AG04449 (cell line): ENCODE results near the gene SDR9C7.
"Not testable (repeated sequence)": the region's sequence is repeated elsewhere in the genome, so short reads cannot be mapped to it uniquely, and the experiment has no call there.

Source experiments
- CTCF ChIA-PET: fragments of 350-600 bp; formaldehyde crosslinking; extraction: SDS; loops from one replicate; lab custom pipeline; 2021; ENCODE audit warnings: antibody characterized with exemption; lab: Yijun Ruan, JAX
- POLR2A ChIA-PET: fragments of 400-600, 350-600 bp; formaldehyde crosslinking; extraction: SDS; loops from one replicate; lab custom pipeline; 2020; ENCODE audit warnings: antibody characterized with exemption, inconsistent platforms; lab: Yijun Ruan, JAX
- DNase-seq: peaks from one replicate; pipeline ENCODE4 v3.0.0-alpha.2; 2010; ENCODE audit warnings: low read depth, low spot score
- H3K4me3 ChIP-seq: 2 replicates; pipeline ENCODE4 v1.5.1; 2011; ENCODE audit warnings: low read depth, mild to moderate bottlenecking, control low read depth, low read length
- TF ChIP-seq, protein P1 (sequence below): IDR thresholded peaks from one replicate; pipeline ENCODE4 v1.5.1; 2011; ENCODE audit warnings: mild to moderate bottlenecking, moderate library complexity, low read length, control low read depth, inconsistent platforms; ENCODE audit not compliant: insufficient read depth; ENCODE audit errors: missing control alignments

The SDR9C7 gene

GRCh38 chr12:56921346-56921745, 12.9 kb downstream of the SDR9C7 start:
- DNase-seq, result no peak
- POLR2A ChIA-PET, result no interaction called here
- TF ChIP-seq, protein P1, sequence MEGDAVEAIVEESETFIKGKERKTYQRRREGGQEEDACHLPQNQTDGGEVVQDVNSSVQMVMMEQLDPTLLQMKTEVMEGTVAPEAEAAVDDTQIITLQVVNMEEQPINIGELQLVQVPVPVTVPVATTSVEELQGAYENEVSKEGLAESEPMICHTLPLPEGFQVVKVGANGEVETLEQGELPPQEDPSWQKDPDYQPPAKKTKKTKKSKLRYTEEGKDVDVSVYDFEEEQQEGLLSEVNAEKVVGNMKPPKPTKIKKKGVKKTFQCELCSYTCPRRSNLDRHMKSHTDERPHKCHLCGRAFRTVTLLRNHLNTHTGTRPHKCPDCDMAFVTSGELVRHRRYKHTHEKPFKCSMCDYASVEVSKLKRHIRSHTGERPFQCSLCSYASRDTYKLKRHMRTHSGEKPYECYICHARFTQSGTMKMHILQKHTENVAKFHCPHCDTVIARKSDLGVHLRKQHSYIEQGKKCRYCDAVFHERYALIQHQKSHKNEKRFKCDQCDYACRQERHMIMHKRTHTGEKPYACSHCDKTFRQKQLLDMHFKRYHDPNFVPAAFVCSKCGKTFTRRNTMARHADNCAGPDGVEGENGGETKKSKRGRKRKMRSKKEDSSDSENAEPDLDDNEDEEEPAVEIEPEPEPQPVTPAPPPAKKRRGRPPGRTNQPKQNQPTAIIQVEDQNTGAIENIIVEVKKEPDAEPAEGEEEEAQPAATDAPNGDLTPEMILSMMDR, result no peak
- H3K4me3 ChIP-seq, result no peak overlapping the region
- CTCF ChIA-PET, result no interaction called here

DNA sequence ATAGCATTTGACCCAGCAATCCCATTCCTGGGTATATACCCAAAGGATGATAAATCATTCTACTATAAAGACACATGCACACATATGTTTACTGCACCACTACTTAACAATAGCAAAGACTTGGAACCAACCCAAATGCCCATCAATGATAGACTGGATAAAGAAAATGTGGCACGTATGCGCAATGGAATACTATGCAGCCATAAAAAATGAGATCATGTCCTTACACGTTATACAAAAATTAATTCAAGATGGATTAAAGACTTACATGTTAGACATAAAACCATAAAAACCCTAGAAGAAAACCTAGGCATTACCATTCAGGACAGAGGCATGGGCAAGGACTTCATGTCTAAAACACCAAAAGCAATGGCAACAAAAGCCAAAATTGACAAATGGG, 16.1 kb downstream of the SDR9C7 start:
- DNase-seq, POLR2A ChIA-PET, H3K4me3 ChIP-seq, CTCF ChIA-PET: not testable (repeated sequence)

DNA sequence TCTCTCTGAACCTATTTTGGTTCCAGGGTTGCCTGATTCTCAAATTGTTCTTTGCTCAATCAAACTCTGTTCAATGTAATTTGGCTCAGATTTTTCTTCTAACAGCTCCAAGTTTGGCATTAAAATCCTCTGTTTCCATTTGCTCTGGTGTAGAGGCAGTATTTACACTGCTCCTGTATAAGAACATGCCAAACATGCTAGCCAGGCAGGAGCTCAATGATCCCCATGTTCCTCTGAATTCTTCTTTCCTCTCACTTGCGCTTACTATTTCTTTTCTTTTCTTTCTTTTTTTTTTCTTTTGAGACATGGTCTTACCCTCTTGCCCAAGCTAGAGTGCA, 17.2 kb downstream of the SDR9C7 start:
- ChIA-PET POLR2A (no interaction called here), CTCF (no interaction called here)
- no peak overlapping the region for H3K4me3 ChIP-seq
- TF ChIP-seq, protein P1, result no peak
- no peak for DNase-seq

GRCh38 chr12:56916296-56916995, 17.8 kb downstream of the SDR9C7 start:
- POLR2A ChIA-PET, result no interaction called here
- TF ChIP-seq, protein P1, result no peak
- CTCF ChIA-PET, result no interaction called here

DNA sequence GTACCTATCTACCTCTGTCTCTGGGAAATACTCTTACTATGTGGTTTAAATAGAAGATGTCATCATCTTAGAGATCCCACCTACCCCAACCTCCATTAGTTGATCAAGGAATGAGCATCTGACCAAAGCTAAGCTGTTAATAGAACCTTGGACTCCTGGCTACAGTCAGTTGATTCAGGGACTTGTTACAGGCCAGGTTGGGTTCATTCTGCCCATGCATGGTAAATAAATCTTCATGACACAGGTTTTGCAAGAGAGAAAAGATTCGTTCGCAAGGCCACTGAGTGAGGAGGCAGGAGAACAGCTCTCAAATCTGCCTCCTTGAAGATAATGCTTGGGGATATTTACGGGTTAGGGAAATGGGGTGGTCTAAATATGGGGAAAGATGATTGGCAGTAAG, 19.5 kb downstream of the SDR9C7 start:
- POLR2A ChIA-PET, result no interaction called here
- no peak overlapping the region for H3K4me3 ChIP-seq
- no peak for DNase-seq
- CTCF ChIA-PET, result no interaction called here
- TF ChIP-seq, protein P1, result no peak

More at GRCh38 chr12:56916296-56916995, 17.8 kb downstream of the SDR9C7 start:
- no peak overlapping the region for H3K4me3 ChIP-seq
- DNase-seq, result no peak

GRCh38 chr12:56914256-56914655, 20.0 kb downstream of the SDR9C7 start:
- TF ChIP-seq, protein P1, result no peak
- ChIA-PET CTCF (no interaction called here), POLR2A (no interaction called here)
- DNase-seq, result no peak
- H3K4me3 ChIP-seq, result no peak overlapping the region

DNA sequence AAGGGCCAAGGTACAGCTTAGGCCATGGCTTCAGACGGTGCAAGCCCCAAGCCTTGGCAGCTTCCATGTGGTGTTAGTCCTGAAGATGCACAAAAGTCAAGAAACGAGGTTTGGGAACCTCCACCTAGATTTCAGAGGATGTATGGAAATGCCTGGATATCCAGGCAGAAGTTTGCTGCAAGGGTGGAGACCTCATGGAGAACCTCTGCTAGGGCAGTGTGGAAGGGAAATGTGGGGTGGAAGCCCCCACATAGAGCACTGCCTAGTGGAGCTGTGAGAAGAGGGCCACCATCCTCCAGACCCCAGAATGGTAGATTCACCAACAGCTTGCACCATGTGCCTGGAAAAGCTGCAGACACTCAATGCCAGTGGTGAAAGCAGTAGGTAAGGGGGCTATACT, 24.8 kb downstream of the SDR9C7 start:
- H3K4me3 ChIP-seq, CTCF ChIA-PET, DNase-seq, POLR2A ChIA-PET: not testable (repeated sequence)
